PC-9 (cell line): ENCODE results near the gene MCM9. TPM values are rescaled to one million over a fixed set of nuclear protein-coding genes. Genes with fewer than 3 reads are reported as not detected.

Experiments
- BruUV-seq: library from RNA; stranded (reverse); fragments of 400-500 nt; replicated peaks from 2 replicates; lab custom pipeline; 2021; lab: Mats Ljungman, UMichigan
- CTCF ChIA-PET: fragments of 300-600 bp; sonication (Branson Sonifier 250); formaldehyde crosslinking; loops from one replicate; lab custom pipeline; 2022; ENCODE audit warnings: antibody characterized with exemption; lab: Charles Lee
- POLR2A ChIA-PET: fragments of 300-600 bp; sonication (Branson Sonifier 250); formaldehyde crosslinking; loops from one replicate; lab custom pipeline; 2022; ENCODE audit warnings: antibody characterized with exemption; ENCODE audit not compliant: unreplicated experiment; lab: Charles Lee
- DNase-seq, 2 experiments: peaks; one replicate each; pipeline versions ENCODE4 v3.0.0 to v3.0.0-alpha.2; 2015 to 2022; ENCODE audit warnings: mixed read lengths in 1 of 2
- H2AFZ ChIP-seq: fragments of 200-600 bp; sonication (generic); 2 replicates; pipeline ENCODE4 v1.8.1; 2017; ENCODE audit warnings: antibody characterized with exemption
- H3F3A ChIP-seq: fragments of 200-600 bp; sonication (generic); 2 replicates; pipeline ENCODE4 v1.8.1; 2017; ENCODE audit warnings: antibody characterized with exemption, mild to moderate bottlenecking, low read depth; ENCODE audit not compliant: insufficient read depth
- H3K27ac ChIP-seq: fragments of 200-600 bp; sonication (generic); 2 replicates; pipeline ENCODE4 v1.6.1; 2016; ENCODE audit warnings: mixed run types
- H3K27me3 ChIP-seq: fragments of 200-600 bp; sonication (generic); 2 replicates; pipeline ENCODE4 v1.6.1; 2016; ENCODE audit warnings: low read depth, mixed run types; ENCODE audit not compliant: insufficient read depth
- H3K36me3 ChIP-seq: fragments of 200-600 bp; sonication (generic); 2 replicates; pipeline ENCODE4 v1.6.1; 2016; ENCODE audit warnings: low read depth, mixed run types
- H3K4me1 ChIP-seq: fragments of 200-600 bp; sonication (generic); replicated peaks from 2 replicates; pipeline ENCODE4 v1.6.1; 2016; ENCODE audit warnings: mixed run types; ENCODE audit not compliant: insufficient read depth
- H3K4me2 ChIP-seq: fragments of 200-600 bp; sonication (generic); 2 replicates; pipeline ENCODE4 v1.6.1; 2017; ENCODE audit warnings: mixed run types
- H3K4me3 ChIP-seq: fragments of 200-600 bp; sonication (generic); 2 replicates; pipeline ENCODE4 v1.6.1; 2016; ENCODE audit warnings: mixed run types
- H3K79me2 ChIP-seq: fragments of 200-600 bp; sonication (generic); 2 replicates; pipeline ENCODE4 v1.6.1; 2017; ENCODE audit warnings: low read depth, mixed run types
- H3K9me2 ChIP-seq: fragments of 200-600 bp; sonication (generic); 2 replicates; pipeline ENCODE4 v1.8.1; 2017; ENCODE audit warnings: mild to moderate bottlenecking; ENCODE audit not compliant: insufficient read depth
- H3K9me3 ChIP-seq: fragments of 200-600 bp; sonication (generic); 2 replicates; pipeline ENCODE4 v1.8.1; 2016; ENCODE audit warnings: low read depth; ENCODE audit not compliant: insufficient read depth
- H4K20me1 ChIP-seq: fragments of 200-600 bp; sonication (generic); 2 replicates; pipeline ENCODE4 v1.8.1; 2017; ENCODE audit not compliant: insufficient read depth
- EZH2 ChIP-seq: fragments of 200-600 bp; sonication (generic); IDR thresholded peaks from 2 replicates; pipeline ENCODE4 v1.8.0; 2017; ENCODE audit warnings: antibody characterized with exemption, low read depth
- intact Hi-C: fragments of 100-400 bp; cut with micrococcal nuclease; formaldehyde crosslinking; loops from one replicate; pipeline ENCODE4 v1.10.0; 2022; ENCODE audit not compliant: unreplicated experiment
- total RNA-seq: library from RNA; stranded (reverse); gene quantifications from 2 replicates; pipeline ENCODE4 v1.2.3, GENCODE V29; 2021
- TF ChIP-seq, protein P1 (sequence below): fragments of 200-600 bp; sonication (generic); conservative IDR thresholded peaks from 2 replicates; pipeline ENCODE4 v1.6.1; 2017; ENCODE audit warnings: mixed run types, antibody characterized with exemption, mild to moderate bottlenecking, moderate library complexity

MCM9 gene
- total RNA-seq, 1 experiment from 2014 or later, result 18.1 TPM

DNA sequence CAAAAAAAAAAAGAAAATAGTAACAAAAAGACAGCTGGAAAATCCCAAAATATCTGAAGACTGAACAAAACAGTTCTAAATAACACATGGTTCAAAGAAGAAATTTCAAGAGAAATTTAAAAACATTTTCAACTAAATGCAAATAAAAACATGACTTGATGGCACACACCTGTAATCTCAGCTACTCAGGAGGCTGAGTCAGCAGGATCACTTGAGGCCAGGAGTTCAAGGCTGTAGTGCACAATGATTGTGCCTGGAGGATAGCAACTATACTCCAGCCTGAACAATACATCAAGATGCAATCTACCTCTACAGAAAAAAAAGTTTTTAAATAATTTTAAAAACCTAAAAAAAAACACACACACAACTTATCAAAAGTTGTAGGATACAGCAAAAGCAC is 62.6 kb downstream of the MCM9 start:
- BruUV-seq, result no TSS peak
- no peaks in the 10 kb centered on the region for H3K9me3 ChIP-seq
- no peaks in the 10 kb centered on the region for H3F3A ChIP-seq
- H3K9me2 ChIP-seq, result no peaks in the 10 kb centered on the region
- no peak overlapping the region for H2AFZ ChIP-seq
- no peaks in the 10 kb centered on the region for H3K4me1 ChIP-seq
- H3K27ac ChIP-seq, result no peak overlapping the region
- no peaks in the 10 kb centered on the region for H4K20me1 ChIP-seq
- TF ChIP-seq, protein P1, sequence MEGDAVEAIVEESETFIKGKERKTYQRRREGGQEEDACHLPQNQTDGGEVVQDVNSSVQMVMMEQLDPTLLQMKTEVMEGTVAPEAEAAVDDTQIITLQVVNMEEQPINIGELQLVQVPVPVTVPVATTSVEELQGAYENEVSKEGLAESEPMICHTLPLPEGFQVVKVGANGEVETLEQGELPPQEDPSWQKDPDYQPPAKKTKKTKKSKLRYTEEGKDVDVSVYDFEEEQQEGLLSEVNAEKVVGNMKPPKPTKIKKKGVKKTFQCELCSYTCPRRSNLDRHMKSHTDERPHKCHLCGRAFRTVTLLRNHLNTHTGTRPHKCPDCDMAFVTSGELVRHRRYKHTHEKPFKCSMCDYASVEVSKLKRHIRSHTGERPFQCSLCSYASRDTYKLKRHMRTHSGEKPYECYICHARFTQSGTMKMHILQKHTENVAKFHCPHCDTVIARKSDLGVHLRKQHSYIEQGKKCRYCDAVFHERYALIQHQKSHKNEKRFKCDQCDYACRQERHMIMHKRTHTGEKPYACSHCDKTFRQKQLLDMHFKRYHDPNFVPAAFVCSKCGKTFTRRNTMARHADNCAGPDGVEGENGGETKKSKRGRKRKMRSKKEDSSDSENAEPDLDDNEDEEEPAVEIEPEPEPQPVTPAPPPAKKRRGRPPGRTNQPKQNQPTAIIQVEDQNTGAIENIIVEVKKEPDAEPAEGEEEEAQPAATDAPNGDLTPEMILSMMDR, result no peak
- TF ChIP-seq EZH2, result no peak
- no peak overlapping the region for H3K4me2 ChIP-seq
- no peaks in the 10 kb centered on the region for H3K27me3 ChIP-seq
- H3K36me3 ChIP-seq, result no peaks in the 10 kb centered on the region
- no peak overlapping the region for H3K4me3 ChIP-seq
- ChIA-PET CTCF (no interaction called here), POLR2A (interaction anchor here (0.7 kb wide), 1 partner anchor 15 kb away, joined by 4 read pairs; no protein-coding TSS in a partner anchor)
- intact Hi-C loops, result no loop called here
- H3K79me2 ChIP-seq, result peaks cover 7% of the 10 kb centered on the region
- no peak for DNase-seq

DNA sequence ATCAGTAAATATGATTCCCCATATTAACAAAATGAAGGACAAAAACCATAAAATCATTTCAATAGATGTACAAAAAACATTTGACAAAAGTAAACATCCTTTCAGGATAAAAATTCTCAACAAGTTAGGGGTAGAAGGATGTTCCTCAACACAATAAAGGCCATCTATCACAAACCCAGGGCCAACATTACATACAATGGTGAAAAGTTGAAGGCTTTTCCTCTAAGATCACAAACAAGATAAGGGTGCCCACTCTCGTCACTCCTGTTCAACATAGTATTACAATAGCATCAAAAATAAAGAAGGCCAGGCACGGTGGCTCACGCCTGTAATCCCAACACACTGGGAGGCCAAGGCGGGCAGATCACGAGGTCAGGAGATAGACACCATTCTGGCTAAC is 63.6 kb downstream of the MCM9 start:
- Histone ChIP-seq H3K9me2 (no peaks in the 10 kb centered on the region), H3K27ac (no peak overlapping the region), H3K4me3 (no peak overlapping the region), H3K4me2 (no peak overlapping the region), H3K36me3 (no peaks in the 10 kb centered on the region), H3K9me3 (no peaks in the 10 kb centered on the region), H3K27me3 (no peaks in the 10 kb centered on the region), H2AFZ (no peak overlapping the region), H3K79me2 (peaks cover 7% of the 10 kb centered on the region), H4K20me1 (no peaks in the 10 kb centered on the region), H3F3A (no peaks in the 10 kb centered on the region), H3K4me1 (no peaks in the 10 kb centered on the region)
- ChIA-PET POLR2A (no interaction called here), CTCF (no interaction called here)
- intact Hi-C loops, result no loop called here
- no peak for TF ChIP-seq EZH2
- TF ChIP-seq, protein P1, result no peak
- DNase-seq, result no peak
- BruUV-seq, result no TSS peak

DNA sequence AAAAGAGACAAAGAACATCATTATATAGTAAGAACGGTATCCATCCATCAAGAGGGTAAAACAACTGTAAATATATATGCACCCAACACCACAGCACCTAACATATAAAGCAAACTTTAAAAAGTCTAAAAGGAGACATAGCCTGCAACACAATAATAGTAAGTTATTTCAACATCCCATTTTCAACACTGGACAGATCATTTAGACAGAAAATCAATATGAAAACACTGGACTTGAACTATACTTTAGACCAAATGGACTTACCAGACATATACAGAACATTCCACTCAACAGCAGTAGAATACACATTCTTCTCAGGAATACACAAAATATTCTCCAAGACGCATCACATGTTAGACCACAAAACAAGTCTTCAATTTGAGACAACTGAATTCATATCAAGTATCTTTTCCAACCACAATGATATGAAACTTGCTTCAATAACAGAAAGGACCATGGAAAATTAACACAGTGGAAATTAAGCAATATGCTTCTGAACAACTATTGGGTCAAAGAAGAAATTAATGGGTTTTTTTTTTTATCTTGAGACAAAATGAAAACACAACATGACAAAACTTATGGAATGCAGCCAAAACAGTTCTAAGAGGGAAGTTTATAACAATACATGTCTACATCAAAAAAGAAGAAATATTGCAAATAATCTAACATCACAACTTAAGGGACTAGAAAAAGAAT is 64.9 kb downstream of the MCM9 start:
- no peak overlapping the region for H2AFZ ChIP-seq
- no peaks in the 10 kb centered on the region for H3K9me2 ChIP-seq
- no peak overlapping the region for H3K4me2 ChIP-seq
- no peak for DNase-seq
- H3F3A ChIP-seq, result no peaks in the 10 kb centered on the region
- BruUV-seq, result no TSS peak
- H3K27me3 ChIP-seq, result no peaks in the 10 kb centered on the region
- no peaks in the 10 kb centered on the region for H3K36me3 ChIP-seq
- no peaks in the 10 kb centered on the region for H3K9me3 ChIP-seq
- intact Hi-C loops, result no loop called here
- H3K4me3 ChIP-seq, result no peak overlapping the region
- no peak for TF ChIP-seq EZH2
- TF ChIP-seq, protein P1, result no peak
- H3K79me2 ChIP-seq, result peaks cover 7% of the 10 kb centered on the region
- H3K4me1 ChIP-seq, result no peaks in the 10 kb centered on the region
- H3K27ac ChIP-seq, result no peak overlapping the region
- ChIA-PET CTCF (no interaction called here), POLR2A (no interaction called here)
- H4K20me1 ChIP-seq, result no peaks in the 10 kb centered on the region
